Measurements from ENCODE around the gene OXSM. TPM values are rescaled to one million over a fixed set of nuclear protein-coding genes. Genes with fewer than 3 reads are reported as not detected.

Gene OXSM
- total and polyA plus RNA-seq, 4 donors = 8.6 to 21.8 (median 17.5) TPM

DNA sequence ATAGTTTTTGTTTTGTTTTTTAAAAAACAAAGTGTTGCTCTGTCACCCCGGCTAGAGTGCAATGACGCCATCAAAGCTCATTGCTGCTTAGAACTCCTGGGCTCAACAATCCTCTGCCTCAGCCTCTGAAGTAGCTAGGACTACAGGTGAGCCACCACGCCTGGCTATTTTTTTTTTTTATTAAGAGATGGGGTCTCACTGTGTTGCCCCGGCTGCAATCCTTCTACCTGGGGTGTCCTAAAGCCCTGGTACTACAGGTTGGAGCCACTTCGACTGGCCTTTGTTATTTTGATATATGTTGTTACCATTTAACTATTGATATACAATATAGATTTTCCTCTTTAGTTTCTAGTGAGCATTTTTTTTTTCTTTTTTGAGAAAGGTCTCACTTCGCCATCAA is 9.3 kb upstream of the OXSM start:
- WGBS = 98% methylated on average over 6 of the region's 6 CpGs
- TF ChIP-seq HNF4G (IDR thresholded peaks at IDR 0.05) (no peak), SP1 (IDR thresholded peaks at IDR 0.05) (no peak), NR2F2 (IDR thresholded peaks at IDR 0.05) (no peak), RAD21 (IDR thresholded peaks at IDR 0.05) (no peak), FOXA1 (IDR thresholded peaks at IDR 0.05) (no peak), EGR1 (IDR thresholded peaks at IDR 0.05; ENCODE audit: low read depth in 2 of 2) (no peak), HNF4A (conservative IDR thresholded peaks at IDR 0.05) (no peak), TAF1 (conservative IDR thresholded peaks at IDR 0.05) (no peak), GABPA (IDR thresholded peaks at IDR 0.05 in 1 of 2, conservative IDR thresholded peaks at IDR 0.05 in 1 of 2) (no peak), RXRA (IDR thresholded peaks at IDR 0.05) (no peak), FOXA2 (IDR thresholded peaks at IDR 0.05) (no peak), YY1 (IDR thresholded peaks at IDR 0.05) (no peak), JUND (IDR thresholded peaks at IDR 0.05) (no peak)
- TF ChIP-seq, protein P1, sequence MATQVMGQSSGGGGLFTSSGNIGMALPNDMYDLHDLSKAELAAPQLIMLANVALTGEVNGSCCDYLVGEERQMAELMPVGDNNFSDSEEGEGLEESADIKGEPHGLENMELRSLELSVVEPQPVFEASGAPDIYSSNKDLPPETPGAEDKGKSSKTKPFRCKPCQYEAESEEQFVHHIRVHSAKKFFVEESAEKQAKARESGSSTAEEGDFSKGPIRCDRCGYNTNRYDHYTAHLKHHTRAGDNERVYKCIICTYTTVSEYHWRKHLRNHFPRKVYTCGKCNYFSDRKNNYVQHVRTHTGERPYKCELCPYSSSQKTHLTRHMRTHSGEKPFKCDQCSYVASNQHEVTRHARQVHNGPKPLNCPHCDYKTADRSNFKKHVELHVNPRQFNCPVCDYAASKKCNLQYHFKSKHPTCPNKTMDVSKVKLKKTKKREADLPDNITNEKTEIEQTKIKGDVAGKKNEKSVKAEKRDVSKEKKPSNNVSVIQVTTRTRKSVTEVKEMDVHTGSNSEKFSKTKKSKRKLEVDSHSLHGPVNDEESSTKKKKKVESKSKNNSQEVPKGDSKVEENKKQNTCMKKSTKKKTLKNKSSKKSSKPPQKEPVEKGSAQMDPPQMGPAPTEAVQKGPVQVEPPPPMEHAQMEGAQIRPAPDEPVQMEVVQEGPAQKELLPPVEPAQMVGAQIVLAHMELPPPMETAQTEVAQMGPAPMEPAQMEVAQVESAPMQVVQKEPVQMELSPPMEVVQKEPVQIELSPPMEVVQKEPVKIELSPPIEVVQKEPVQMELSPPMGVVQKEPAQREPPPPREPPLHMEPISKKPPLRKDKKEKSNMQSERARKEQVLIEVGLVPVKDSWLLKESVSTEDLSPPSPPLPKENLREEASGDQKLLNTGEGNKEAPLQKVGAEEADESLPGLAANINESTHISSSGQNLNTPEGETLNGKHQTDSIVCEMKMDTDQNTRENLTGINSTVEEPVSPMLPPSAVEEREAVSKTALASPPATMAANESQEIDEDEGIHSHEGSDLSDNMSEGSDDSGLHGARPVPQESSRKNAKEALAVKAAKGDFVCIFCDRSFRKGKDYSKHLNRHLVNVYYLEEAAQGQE (IDR thresholded peaks at IDR 0.05) = no peak
- TF ChIP-seq, protein P2, sequence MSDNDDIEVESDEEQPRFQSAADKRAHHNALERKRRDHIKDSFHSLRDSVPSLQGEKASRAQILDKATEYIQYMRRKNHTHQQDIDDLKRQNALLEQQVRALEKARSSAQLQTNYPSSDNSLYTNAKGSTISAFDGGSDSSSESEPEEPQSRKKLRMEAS (IDR thresholded peaks at IDR 0.05) = no peak
- TF ChIP-seq, protein P3, sequence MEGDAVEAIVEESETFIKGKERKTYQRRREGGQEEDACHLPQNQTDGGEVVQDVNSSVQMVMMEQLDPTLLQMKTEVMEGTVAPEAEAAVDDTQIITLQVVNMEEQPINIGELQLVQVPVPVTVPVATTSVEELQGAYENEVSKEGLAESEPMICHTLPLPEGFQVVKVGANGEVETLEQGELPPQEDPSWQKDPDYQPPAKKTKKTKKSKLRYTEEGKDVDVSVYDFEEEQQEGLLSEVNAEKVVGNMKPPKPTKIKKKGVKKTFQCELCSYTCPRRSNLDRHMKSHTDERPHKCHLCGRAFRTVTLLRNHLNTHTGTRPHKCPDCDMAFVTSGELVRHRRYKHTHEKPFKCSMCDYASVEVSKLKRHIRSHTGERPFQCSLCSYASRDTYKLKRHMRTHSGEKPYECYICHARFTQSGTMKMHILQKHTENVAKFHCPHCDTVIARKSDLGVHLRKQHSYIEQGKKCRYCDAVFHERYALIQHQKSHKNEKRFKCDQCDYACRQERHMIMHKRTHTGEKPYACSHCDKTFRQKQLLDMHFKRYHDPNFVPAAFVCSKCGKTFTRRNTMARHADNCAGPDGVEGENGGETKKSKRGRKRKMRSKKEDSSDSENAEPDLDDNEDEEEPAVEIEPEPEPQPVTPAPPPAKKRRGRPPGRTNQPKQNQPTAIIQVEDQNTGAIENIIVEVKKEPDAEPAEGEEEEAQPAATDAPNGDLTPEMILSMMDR (IDR thresholded peaks at IDR 0.05; ENCODE audit: low read depth, low read length, missing input control) = no peak
- TF ChIP-seq, protein P4, sequence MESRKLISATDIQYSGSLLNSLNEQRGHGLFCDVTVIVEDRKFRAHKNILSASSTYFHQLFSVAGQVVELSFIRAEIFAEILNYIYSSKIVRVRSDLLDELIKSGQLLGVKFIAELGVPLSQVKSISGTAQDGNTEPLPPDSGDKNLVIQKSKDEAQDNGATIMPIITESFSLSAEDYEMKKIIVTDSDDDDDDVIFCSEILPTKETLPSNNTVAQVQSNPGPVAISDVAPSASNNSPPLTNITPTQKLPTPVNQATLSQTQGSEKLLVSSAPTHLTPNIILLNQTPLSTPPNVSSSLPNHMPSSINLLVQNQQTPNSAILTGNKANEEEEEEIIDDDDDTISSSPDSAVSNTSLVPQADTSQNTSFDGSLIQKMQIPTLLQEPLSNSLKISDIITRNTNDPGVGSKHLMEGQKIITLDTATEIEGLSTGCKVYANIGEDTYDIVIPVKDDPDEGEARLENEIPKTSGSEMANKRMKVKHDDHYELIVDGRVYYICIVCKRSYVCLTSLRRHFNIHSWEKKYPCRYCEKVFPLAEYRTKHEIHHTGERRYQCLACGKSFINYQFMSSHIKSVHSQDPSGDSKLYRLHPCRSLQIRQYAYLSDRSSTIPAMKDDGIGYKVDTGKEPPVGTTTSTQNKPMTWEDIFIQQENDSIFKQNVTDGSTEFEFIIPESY (IDR thresholded peaks at IDR 0.05) = no peak
- TF ChIP-seq, protein P5, sequence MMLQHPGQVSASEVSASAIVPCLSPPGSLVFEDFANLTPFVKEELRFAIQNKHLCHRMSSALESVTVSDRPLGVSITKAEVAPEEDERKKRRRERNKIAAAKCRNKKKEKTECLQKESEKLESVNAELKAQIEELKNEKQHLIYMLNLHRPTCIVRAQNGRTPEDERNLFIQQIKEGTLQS (IDR thresholded peaks at IDR 0.05) = no peak
- DNase-seq (ENCODE audit: low spot score) = no peak
- Histone ChIP-seq H3K4me1 (ENCODE audit: control insufficient read depth in 4 of 4, insufficient read depth in 4 of 4, low read length in 3 of 4) (peaks cover 0 to 18% (median 12%) of the 10 kb centered on the region in 4 donors), H3K4me3 (ENCODE audit: low read depth in 1 of 3, low read length in 3 of 3) (no peak overlapping the region), H3K9me3 (ENCODE audit: control insufficient read depth in 4 of 4, low read length in 3 of 4) (no peaks in the 10 kb centered on the region), H3K27me3 (ENCODE audit: control insufficient read depth in 4 of 4, insufficient read depth in 4 of 4, low read length in 3 of 4) (no peaks in the 10 kb centered on the region), H3K36me3 (ENCODE audit: control insufficient read depth in 4 of 4, insufficient read depth in 3 of 4, low read depth in 1 of 4, low read length in 3 of 4) (peaks cover 9 to 21% (median 16%) of the 10 kb centered on the region in 4 donors), H3K27ac (ENCODE audit: low read depth in 1 of 2, low read length in 2 of 2) (no peak overlapping the region), H3K9ac (ENCODE audit: low read depth in 1 of 2, low read length in 2 of 2) (no peak overlapping the region)
